ENCODE data around the gene CALML6.

Gene CALML6

DNA sequence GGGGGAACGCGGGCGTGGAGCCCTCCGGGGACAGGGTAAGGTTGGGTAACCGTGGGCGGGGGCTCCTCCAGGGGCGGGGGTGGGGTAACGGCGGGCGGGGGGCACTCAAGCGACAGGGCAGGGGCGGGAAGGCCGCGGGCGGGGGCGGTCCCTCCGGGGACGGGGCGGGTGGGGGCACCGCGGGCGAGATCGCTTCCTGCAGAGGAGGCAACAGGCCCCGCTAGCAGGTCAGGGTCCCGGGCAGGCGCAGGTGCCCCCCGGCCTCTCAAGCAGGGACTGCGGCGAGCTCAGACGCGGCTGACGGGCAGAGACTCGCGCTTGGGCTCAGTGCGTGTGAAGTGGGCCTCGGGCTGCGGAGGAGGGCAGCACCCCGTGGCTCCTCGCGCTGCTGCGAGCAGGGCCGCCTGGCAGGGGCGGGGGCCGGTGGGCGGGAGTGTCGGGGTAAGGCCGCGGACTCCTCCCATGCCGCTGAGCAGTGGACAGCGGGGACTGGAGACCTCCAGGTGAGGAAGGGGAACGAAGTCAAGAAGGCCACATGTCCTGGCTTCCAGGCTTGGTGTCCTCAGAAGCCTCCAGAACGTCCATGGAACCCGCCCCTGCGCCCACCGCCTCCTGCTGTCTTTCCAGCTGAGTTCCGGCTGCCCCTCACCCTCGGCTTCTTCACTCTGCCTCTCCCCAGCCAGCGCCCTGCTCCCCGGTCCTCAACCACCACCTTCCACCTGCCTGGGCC, 23.5 kb upstream of the CALML6 start:
- in situ Hi-C loops (cut with HindIII; ENCODE audit: low sequenced_read_pairs) = no loop called here

DNA sequence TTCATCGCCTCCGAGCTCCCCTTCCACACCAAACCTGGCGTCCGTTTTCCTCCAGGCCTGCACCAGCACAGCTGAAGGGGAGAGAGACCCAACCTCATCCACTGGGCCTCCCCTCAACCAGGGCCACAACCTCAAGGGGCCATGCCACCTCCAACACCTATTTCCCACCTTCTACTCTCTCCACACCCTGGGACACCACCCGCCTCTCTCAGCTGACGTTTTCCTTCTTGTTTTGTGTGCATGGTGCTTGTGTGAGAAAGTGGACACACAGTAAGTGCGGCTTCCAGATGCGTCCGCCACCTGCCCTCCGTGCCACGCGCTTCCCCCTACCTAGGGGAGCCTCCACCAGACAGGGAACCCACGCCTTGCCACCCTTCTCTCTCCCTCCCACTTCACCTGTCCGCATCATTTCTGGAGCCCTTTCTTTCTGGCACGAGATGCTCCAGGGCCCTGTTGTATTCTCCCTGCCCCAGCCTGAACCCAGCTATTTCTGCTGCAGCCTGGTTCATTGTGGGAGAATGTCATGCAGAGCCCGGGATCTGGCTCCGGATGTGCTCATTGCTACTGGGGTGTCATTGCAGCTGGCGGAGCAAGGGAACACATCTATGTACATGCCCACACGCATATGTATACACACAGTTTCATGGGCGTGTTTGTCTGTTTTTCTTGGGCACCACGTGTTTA, 22.8 kb upstream of the CALML6 start:
- in situ Hi-C loops (cut with HindIII; ENCODE audit: low sequenced_read_pairs) = no loop called here

DNA sequence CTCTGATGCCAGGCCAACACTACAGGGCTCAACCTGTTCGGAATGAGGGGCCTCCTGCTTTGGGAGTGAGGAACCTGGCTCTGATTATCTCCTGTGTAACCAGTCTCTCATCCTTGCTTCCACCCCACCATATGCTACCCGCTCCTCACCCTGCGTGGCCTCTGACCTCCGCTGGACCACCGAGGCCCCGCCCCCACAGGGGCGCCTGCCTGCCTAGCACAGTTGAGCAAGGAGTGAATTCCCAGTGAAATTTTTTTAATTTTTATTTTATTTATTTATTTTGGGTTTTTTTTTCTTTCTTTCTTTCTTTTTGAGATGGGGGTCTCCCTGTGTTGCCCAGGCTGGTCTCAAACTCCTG, 22.3 kb upstream of the CALML6 start:
- in situ Hi-C loops (cut with HindIII; ENCODE audit: low sequenced_read_pairs) = no loop called here

DNA sequence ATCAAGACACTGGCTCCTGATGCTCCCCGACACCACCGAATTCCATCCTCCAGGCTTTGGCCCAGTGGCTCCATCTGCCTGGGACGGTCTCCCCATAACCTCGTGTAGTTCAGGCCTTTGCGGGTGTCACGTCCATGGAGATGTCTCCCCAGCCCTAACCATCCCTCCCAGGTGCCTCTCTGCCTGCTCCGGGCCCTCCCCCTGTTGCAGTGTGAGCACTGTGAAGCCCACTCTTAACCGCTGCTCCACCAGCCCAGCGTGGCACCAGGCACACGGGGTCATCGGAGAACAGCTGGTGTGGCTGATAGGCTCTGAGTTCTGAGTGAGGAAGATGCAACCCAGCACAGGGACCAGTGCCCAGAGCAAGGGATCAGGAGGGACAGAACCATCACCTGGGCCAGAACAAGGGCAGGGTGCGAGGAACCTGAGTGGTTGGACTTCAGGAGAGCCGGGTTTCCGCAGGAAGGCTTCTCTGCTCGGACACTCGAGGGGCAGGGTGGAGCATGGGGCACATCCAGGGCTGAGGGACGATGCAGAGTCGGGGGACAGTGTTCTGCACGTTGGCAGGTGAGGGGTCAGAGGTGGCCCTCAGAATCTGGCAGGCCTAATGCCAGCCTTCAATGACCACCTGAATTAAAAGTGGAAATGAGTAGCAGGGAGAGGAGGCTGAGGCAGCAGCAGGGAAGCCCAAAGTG, 21.6 kb upstream of the CALML6 start:
- in situ Hi-C loops (cut with HindIII; ENCODE audit: low sequenced_read_pairs) = no loop called here

DNA sequence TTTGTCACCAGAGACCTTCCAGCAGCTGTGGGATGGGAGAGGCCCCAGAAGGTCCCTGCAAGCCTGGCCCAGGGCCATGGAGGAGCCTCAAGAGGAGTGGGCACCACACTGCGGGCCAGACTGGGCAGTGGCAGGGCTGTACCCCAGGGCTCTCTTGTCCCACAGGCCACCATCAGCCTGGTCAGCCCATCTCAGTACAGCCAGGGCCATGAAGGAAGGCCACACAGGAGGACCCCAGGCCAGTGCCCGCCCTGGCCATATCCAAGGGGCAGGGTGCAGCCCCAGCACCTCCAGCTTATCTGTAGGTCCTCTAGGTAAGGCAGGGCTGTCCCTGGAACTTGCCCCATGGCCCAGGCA, 21.1 kb upstream of the CALML6 start:
- in situ Hi-C loops (cut with HindIII; ENCODE audit: low sequenced_read_pairs) = no loop called here

DNA sequence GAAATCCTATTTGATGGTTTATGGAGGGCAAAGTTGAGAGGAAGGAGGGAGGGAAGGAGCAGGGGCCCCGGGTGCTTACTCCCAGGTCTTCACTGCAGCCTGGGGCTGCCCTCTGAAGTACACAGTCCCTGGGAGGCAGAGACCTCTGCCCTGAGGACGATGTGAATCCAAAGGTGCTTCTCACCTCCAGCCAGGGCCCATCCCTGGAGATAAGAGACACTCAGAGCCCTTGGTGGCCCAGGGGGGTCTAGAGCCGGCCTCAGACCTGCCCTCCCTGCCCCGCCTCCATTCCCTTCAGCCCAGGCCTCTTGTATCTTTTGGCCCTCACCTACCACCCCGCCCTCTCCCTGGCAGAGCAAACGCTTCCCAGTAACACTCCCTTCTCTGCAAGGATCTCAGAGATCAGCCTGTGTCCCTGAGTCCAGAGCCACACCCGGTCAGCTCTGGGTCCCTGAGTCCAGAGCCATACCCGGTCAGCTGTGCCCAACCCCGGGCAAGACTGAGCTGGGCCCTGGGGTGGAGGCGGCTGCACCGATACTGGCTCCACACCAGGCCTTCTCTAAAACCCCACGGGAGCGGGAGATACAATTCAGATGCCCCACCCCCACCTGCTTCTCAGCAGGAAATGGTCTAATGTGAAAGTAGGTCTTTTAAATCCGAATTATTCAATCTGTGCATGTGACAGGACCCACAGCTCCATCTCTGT, 20.6 kb upstream of the CALML6 start:
- in situ Hi-C loops (cut with HindIII; ENCODE audit: low sequenced_read_pairs) = no loop called here

DNA sequence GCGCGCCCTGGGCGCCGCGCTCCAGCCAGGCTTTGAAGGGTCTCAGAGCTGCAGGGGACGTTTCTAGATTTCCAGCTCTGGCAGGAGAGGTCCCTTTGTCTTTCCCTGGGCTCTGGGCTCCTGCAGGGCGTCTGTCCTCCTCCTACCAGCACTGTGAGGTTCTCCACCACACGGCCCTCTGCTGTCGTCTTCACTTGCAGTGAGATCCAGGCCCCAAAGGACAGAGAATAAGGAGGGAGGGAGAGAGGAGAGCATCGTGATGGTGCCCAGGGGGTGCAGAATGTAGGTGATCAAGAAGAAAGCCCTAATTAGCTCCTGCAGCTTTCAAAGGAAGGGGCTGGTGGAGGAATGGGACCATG, 20.0 kb upstream of the CALML6 start:
- in situ Hi-C loops (cut with HindIII; ENCODE audit: low sequenced_read_pairs) = no loop called here

DNA sequence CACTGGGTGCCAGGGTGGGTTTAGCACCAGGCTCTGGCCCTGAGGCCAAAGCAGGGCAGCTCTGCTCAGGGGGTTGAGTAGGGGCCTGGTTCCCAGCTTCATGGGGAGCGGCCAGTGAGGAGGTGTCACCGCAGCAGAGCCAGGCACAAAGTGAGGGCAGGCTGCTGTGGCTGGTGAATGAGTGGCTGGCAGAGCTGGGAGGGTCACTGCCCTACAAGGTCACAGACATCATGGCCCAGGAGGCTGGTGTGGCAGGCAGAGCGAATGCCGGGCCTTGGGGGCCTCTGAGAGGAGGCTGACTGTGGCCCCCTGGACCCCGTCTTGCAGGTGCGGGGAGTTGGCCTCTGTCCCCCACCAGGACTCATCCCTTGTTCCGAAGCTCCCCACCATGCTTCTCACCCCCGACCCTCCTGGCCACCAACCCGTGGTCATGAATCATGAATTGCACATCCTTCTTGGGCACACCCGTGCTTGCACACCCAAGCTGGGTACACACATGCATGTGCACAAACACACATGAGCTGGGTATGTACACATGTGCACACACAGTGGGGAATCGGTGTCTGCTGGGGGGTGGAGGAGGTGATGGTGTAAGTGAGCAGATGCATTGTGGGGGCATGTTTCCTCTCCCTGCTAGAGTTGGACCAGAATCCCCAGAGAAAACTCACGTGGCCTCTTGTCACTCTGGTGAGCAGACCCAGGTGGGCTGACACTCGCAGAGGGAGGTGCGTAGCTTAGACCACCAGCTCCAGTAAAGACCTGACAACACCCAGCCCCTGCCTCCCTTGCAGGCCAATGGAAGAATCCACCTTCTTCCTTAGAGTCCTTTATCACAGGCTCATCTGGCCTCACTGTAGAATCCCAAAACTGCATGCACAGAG, 19.4 kb upstream of the CALML6 start:
- in situ Hi-C loops (cut with HindIII; ENCODE audit: low sequenced_read_pairs) = no loop called here

DNA sequence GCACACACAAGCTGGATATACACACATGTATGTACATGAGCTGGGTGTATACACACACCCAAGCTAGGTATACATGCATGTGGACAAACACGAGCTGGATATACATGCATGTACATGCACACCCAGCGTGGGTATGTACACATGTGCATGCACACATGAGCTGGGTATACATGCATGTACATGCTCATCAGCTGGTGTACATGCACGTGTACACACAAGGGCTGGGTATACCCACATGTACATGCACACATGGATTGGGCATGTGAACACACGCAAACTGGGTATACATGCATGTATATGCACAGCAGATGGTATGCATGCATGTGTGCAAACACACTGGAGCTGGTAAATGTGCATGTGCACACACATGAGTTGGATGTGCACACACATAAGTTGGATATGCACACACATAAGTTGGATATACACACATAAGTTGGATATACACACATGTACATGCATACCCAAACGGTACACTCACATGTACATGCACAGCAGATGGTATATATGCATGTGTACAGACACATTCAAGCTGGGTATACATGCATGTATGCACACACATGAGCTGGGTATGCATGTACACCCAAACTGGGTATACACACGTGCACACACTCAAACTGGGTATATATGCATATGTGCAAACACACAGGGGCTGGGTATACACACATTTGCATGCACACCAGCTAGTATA, 16.7 kb upstream of the CALML6 start:
- in situ Hi-C loops (cut with HindIII; ENCODE audit: low sequenced_read_pairs) = no loop called here

DNA sequence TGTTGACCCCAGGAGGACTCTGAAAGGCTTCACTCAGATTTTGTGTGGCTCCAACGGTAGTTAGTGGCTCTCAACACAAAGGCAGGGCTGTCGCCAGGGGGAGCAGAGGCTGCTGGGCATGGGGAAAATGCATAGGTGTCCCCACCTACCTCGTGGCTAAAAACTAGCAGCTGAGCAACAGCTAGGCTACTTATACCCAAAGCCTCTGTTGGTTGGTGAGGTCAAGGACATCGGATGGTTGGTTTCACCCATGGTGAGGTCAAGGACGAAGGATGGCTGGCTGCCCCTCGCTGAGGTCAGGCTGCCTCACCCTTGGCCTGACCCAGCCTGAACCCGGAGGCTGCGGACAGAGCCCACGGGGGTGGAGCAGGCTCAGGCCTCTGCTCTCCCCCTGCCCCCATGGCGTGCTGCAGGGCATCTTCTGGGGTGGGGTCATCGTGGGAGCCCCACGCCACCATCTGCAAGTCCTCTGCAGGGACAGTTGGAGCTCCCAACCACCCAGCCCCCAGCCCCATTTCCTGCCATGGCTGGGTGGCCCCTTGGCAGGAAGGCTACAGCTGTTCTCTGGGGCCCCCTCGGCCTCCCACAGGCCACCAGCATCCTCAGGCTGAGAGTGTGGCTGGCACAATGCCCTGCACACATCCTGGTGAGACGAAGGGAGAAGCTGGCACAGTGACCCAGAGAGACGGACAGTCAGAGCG, 15.6 kb upstream of the CALML6 start:
- in situ Hi-C loops (cut with HindIII; ENCODE audit: low sequenced_read_pairs) = no loop called here

DNA sequence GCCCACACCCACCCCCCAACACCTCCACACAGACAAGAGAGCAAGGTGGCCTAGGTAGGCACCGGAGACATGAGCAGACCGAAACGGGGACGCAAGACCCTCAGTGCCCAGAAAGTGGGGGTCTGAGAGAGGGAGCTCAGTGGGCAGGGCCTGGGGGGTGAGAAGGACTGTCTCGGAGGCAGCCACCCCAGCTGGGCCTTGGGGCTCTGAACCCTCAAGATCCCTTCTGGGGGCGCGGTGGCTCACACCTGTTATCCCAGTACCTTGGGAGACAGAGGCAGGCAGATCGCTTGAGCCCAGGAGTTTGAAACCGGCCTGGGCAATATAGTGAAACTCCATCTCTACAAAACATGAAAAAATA, 15.1 kb upstream of the CALML6 start:
- in situ Hi-C loops (cut with HindIII; ENCODE audit: low sequenced_read_pairs) = no loop called here

DNA sequence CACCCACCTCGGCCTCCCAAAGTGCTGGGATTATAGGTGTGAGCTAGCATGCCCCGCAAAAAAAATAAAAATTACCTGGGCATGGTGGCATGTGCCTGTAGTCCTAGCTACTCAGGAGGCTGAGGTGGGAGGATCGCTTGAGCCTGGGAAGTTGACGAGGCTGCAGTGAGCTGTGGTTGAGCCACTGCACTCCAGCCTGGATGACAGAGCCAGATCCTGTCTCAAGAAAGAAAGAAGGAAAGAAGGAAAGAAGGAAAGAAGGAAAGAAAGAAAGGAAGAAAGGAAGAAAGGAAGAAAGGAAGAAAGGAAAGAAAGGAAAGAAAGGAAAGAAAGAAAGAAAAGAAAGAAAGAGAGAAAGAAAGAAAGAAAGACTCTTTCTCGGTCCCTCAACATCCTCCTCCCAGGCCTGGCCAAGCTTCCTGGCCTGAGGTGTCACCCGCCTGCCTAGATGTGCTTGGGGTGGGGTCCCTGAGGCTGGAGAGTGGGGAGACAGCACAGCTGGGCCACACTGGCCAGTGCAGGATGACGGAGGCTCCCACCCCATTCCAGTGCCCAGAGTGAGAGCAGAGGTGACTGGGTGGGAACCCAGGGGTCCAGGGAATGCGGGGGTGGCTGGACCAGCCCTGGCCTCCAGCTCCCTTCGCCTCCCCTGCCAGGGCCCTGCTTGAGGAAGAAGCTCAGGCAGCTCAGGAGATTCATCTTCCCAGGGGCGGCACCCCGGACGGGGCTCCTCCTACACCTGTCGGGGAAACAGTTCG, 14.0 kb upstream of the CALML6 start:
- in situ Hi-C loops (cut with HindIII; ENCODE audit: low sequenced_read_pairs) = no loop called here

DNA sequence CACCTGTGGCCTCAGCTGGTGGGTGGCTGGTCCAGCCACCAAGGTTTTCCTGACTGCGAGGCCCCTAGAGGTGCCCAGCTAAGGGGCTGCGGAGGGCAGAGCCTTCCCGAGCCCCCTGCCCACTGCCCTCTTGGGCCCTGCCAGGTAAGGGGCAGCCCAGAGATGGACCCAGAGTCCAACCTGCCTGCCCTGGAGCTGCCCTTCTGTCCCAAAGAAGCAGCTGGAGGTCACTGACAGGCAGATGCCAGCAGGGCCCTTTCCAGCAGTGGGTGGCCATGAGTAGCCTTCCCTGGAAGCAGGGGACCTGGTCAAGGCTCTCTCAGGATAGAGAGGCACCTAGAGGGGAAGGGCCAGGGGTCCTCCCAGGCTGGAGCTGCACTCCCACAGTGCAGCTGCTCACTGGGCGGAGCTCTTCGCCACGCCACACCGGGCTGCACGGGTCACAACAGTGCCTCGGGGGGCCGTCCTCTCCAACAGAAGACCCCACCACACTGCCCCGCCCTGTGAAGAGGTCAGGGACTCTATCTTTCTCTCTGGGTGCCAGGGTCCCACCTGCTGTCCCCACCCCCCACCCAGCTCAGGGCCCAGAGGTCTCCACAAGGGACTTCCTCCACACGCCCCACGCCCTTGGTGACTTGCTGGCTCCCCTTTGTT, 13.3 kb upstream of the CALML6 start:
- in situ Hi-C loops (cut with HindIII; ENCODE audit: low sequenced_read_pairs) = no loop called here

DNA sequence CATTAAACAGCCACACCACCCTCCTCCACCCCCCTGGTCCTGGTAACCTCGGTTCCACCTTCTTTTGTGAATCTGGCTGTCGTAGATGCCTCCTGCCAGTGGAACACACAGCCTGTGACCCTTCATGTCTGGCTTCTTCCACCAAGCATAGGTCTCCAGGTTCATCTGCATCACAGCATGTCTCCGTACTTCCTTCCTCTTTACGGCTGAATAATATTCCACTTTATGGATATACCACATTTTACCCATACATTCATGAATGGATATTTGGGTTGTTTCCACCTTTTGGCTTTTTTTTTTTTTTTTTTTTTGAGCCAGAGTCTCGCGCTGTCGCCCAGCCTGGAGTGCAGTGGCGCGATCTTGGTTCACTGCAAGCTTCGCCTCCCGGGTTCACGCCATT, 11.8 kb upstream of the CALML6 start:
- in situ Hi-C loops (cut with HindIII; ENCODE audit: low sequenced_read_pairs) = no loop called here

DNA sequence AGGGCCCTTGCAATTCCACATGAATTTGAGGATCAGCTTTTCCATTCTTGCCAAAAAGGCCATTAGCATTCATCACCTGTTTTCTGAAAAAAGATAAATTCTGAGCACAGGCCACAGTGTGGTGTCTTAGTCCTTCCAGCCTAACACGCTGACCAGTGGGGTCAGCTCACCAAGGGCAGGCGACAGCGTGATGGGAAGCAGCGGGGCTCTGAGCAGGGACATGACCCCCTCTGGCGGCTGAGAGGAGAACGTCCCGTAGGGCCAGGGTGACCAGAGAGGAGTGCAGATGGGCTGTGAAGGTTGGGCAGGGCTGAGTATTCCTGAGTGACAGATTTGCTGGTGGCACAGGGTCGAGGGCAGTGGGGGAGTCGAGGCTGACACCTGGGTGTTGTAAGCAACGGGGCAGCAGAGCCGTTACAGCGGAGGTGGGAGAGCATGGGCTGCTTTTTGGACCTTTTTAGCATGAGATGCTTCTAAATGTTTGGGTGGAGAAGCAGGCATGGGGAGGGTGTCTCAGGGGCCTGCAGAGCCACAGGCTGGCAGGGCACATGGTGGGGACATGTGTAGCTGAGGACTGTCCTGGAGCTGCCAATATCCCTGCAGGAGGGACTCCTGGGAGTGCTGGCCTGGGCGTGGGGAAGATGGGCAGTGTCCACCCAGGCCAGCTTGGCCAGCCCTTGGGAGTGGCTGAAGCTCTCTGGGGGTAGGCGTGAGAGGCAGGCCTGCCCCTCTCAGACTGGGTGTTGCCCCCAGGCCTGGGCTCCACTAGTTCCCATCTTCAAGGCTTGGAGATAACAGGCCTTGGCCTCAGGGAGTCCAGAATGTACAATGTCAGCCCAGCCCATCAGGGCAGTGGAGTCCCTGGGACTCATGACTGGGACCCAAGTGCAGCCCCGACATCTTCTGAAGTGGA, 8.6 kb upstream of the CALML6 start:
- in situ Hi-C loops (cut with HindIII; ENCODE audit: low sequenced_read_pairs) = no loop called here

DNA sequence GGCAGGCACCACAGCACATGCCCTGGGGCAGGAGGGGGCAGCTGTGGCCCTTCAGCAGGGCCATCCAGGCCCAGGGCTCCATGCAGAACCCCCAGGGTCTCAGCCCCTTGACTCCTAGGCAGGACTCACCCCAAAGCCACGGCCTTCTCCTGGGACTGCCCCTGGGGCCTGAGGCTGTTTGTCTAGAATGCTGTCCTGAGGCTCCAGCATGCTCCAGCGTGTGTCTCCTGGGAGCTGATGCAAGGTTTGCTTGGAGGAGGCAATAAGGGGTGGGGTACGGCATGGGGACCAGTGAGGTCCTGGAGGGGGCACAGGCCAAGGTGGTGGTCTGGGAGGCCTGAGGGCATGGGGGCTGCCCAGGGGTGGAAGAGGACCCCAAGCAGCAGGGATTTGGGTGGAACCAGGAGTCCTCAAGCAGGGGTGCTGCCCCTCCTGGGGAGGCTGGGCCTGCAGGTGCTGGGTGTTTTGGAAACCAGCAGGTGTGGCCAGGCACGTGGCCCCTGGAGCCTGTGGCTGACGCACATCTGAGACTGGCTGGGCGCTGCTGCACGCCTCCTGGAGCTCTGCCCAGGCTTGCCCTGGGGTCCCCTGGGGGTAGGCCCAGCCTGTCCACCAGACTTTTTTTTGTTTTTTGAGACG, 7.8 kb upstream of the CALML6 start:
- in situ Hi-C loops (cut with HindIII; ENCODE audit: low sequenced_read_pairs) = no loop called here

DNA sequence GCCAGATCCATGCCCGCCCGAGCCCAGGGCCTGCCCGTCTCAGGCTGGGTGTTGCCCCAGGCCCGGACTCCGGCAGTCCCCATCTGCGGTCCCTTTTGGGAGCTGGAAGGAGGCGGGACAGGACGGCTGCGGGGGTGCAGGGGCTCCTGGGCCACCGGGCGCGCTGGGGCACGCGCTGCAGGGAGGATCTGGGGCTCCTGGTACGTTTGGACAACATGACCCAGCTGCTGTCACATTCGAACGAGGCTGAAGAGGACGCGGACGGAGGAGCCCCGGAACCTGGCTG, 6.6 kb upstream of the CALML6 start:
- in situ Hi-C loops (cut with HindIII; ENCODE audit: low sequenced_read_pairs) = no loop called here
